Measurements from ENCODE around the gene B3GAT1.

The B3GAT1 gene

DNA sequence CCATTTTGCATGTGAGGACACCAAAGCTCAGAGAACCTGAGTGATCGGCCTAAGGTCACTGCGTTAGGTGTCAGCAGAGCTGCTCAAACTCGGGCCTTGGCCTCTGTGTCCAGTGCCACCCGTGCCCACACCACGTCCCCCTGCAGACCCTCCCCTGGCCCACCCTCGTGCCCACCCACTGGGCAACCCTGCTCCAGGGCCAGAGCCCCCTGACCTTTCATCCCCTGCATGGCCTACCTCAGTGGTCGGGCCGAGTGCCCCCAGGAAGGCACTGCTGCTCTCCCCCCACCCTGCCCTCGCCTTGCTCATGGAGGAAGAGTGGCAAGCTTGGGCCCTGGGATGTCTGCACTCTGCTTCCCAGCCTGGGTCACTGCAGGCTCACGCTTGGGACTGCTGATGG lies 17.7 kb downstream of the B3GAT1 start:
- DNase-seq (ENCODE audit: insufficient read length) = no peak
- FAIRE-seq = no peak
- TF ChIP-seq POLR2AphosphoS5 (IDR thresholded peaks at IDR 0.05; ENCODE audit: low read depth, low read length) = no peak
- no peak for TF ChIP-seq TAF1 (IDR thresholded peaks at IDR 0.05; ENCODE audit: borderline replicate concordance, low read depth, low read length)
- no peak for TF ChIP-seq POLR2A (IDR thresholded peaks at IDR 0.05; ENCODE audit: low read depth, low read length)

DNA sequence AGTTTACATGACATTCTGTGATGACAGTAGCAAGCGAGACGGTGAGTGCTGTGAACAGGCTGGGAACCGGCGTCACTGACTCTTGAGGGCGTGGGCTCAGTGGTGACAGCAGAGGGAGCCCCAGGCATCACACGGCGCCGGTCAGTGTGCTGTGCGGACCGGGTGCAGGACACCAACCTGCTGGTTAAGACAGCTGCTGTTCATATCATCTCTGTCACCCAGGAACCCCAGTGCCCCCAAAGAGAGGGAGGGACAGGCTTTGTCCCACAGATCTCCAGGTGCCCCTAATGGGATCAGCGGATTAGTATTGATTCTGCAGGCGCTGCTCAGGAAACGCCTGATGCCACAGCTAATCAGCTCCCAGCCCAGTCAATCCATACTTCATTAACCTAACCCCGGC lies 18.4 kb downstream of the B3GAT1 start:
- no peak for FAIRE-seq

DNA sequence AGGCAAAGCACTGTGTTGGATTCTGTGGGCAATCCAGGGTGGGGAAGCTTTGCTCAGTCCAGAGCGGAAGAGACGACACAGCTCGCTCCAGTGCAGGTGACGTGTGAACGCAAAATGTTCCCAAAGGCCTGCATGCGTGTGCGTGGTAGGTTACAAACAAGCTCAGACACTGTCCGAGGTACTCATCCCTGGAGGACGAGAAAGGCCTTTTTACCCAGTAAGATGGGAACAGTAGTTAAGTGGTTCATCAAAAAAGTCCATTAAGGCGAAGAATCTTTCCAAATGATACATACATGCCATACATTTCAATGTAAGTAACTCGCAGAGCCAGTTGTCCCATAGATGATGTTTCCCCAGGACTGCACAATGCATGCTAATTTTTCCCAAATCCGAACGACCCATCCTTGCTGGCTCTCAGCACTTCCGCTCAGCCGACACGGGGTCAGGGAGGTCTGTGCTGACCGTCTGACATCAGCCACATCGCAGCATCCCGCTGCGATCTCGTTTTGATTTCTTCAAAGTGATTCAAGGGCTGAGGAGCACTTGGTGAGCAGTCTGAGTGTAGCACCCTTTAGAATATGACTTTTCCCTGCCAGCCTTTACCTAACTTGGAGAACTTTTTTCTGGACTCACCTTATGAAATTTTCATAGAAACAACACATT lies 19.0 kb downstream of the B3GAT1 start:
- no peak for DNase-seq (ENCODE audit: insufficient read length)
- no peak for FAIRE-seq

More for the DNA sequence above, 18.4 kb downstream of the B3GAT1 start:
- no peak for DNase-seq (ENCODE audit: insufficient read length)
- no peak for TF ChIP-seq POLR2AphosphoS5 (IDR thresholded peaks at IDR 0.05; ENCODE audit: low read depth, low read length)
- TF ChIP-seq TAF1 (IDR thresholded peaks at IDR 0.05; ENCODE audit: borderline replicate concordance, low read depth, low read length) = no peak
- no peak for TF ChIP-seq POLR2A (IDR thresholded peaks at IDR 0.05; ENCODE audit: low read depth, low read length)

GRCh38 chr11:134391656-134392055 lies 20.4 kb downstream of the B3GAT1 start:
- TF ChIP-seq POLR2A (IDR thresholded peaks at IDR 0.05; ENCODE audit: low read depth, low read length) = no peak
- FAIRE-seq (no peak), DNase-seq (ENCODE audit: insufficient read length) (no peak)

More for the DNA sequence above, 19.0 kb downstream of the B3GAT1 start:
- no peak for TF ChIP-seq POLR2A (IDR thresholded peaks at IDR 0.05; ENCODE audit: low read depth, low read length)
- TF ChIP-seq TAF1 (IDR thresholded peaks at IDR 0.05; ENCODE audit: borderline replicate concordance, low read depth, low read length) = no peak
- TF ChIP-seq POLR2AphosphoS5 (IDR thresholded peaks at IDR 0.05; ENCODE audit: low read depth, low read length) = no peak

GRCh38 chr11:134390706-134391569 lies 21.1 kb downstream of the B3GAT1 start:
- no peak for FAIRE-seq
- DNase-seq (ENCODE audit: insufficient read length) = no peak
- TF ChIP-seq TAF1 (IDR thresholded peaks at IDR 0.05; ENCODE audit: borderline replicate concordance, low read depth, low read length) = no peak
- TF ChIP-seq POLR2AphosphoS5 (IDR thresholded peaks at IDR 0.05; ENCODE audit: low read depth, low read length) = no peak
- no peak for TF ChIP-seq POLR2A (IDR thresholded peaks at IDR 0.05; ENCODE audit: low read depth, low read length)

GRCh38 chr11:134389464-134390180 lies 22.4 kb downstream of the B3GAT1 start:
- no peak for DNase-seq (ENCODE audit: insufficient read length)
- TF ChIP-seq TAF1 (IDR thresholded peaks at IDR 0.05; ENCODE audit: borderline replicate concordance, low read depth, low read length) (no peak), POLR2A (IDR thresholded peaks at IDR 0.05; ENCODE audit: low read depth, low read length) (no peak), POLR2AphosphoS5 (IDR thresholded peaks at IDR 0.05; ENCODE audit: low read depth, low read length) (no peak)
- FAIRE-seq = no peak

GRCh38 chr11:134388590-134388989 lies 23.5 kb downstream of the B3GAT1 start:
- DNase-seq (ENCODE audit: insufficient read length) = no peak
- TF ChIP-seq POLR2AphosphoS5 (IDR thresholded peaks at IDR 0.05; ENCODE audit: low read depth, low read length) (no peak), TAF1 (IDR thresholded peaks at IDR 0.05; ENCODE audit: borderline replicate concordance, low read depth, low read length) (no peak), POLR2A (IDR thresholded peaks at IDR 0.05; ENCODE audit: low read depth, low read length) (no peak)
- FAIRE-seq = no peak

DNA sequence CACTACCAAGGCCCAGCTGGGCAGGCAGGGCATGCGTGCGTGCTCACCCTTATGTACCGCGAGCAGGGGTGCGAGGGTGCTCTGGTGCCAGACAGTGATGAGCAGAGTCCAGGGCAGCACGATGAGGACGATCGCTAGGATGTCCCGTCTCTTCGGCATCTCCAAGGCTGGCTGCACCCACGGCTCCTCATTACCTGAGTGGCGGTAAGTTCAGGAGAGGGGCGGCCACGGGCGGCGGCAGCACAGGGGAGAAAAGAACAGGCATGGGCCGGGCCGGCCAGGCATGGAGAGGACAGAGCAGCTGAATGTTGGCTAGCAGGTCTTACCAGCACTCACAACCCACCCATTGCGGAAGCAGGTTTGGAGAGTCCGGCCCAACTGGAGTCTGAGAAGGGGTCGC lies 24.5 kb downstream of the B3GAT1 start:
- FAIRE-seq = no peak

DNA sequence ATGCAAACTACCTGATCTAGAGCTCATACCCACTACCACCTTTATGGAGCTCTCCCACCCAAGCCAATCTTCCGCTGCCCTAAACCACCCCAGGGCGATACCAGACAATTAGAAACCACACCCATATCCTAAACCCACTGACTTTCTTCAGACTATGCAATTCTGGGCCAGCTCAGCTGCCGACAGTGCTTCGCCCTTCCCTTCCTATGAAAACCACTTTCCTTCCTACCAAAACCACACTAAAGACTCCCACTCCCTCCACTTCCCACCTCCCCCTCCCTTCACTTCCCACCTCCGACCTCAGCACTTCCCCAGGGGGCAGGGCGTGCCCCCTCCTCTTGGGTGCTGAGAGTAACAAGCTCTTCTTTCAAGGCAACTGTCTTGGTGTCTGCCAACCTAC lies 25.1 kb downstream of the B3GAT1 start:
- no peak for DNase-seq (ENCODE audit: insufficient read length)
- FAIRE-seq = no peak
- TF ChIP-seq POLR2A (IDR thresholded peaks at IDR 0.05; ENCODE audit: low read depth, low read length) = no peak
- no peak for TF ChIP-seq TAF1 (IDR thresholded peaks at IDR 0.05; ENCODE audit: borderline replicate concordance, low read depth, low read length)
- TF ChIP-seq POLR2AphosphoS5 (IDR thresholded peaks at IDR 0.05; ENCODE audit: low read depth, low read length) = no peak

More for the DNA sequence above, 24.5 kb downstream of the B3GAT1 start:
- no peak for DNase-seq (ENCODE audit: insufficient read length)
- no peak for TF ChIP-seq POLR2AphosphoS5 (IDR thresholded peaks at IDR 0.05; ENCODE audit: low read depth, low read length)
- no peak for TF ChIP-seq POLR2A (IDR thresholded peaks at IDR 0.05; ENCODE audit: low read depth, low read length)
- TF ChIP-seq TAF1 (IDR thresholded peaks at IDR 0.05; ENCODE audit: borderline replicate concordance, low read depth, low read length) = no peak

GRCh38 chr11:134385774-134386565 lies 26.1 kb downstream of the B3GAT1 start:
- FAIRE-seq (no peak), DNase-seq (ENCODE audit: insufficient read length) (no peak)
- TF ChIP-seq TAF1 (IDR thresholded peaks at IDR 0.05; ENCODE audit: borderline replicate concordance, low read depth, low read length) (no peak), POLR2A (IDR thresholded peaks at IDR 0.05; ENCODE audit: low read depth, low read length) (no peak), POLR2AphosphoS5 (IDR thresholded peaks at IDR 0.05; ENCODE audit: low read depth, low read length) (no peak)

- DNase-seq (ENCODE audit: insufficient read length) (no peak), FAIRE-seq (no peak)
- TF ChIP-seq POLR2A (IDR thresholded peaks at IDR 0.05; ENCODE audit: low read depth, low read length) (no peak), POLR2AphosphoS5 (IDR thresholded peaks at IDR 0.05; ENCODE audit: low read depth, low read length) (no peak), TAF1 (IDR thresholded peaks at IDR 0.05; ENCODE audit: borderline replicate concordance, low read depth, low read length) (no peak)
Observed at GRCh38 chr11:134385171-134385570, 26.9 kb downstream of the B3GAT1 start.
